Astrocyte (in vitro differentiated cells and primary cell): Measurements from ENCODE around the gene UBE2E2.

Experiments used
- CTCF ChIP-seq: IDR thresholded peaks from 2 replicates; pipeline ENCODE4 v1.5.1; 2011; ENCODE audit warnings: low read depth, mild to moderate bottlenecking, inconsistent platforms, low read length, moderate library complexity; ENCODE audit not compliant: insufficient read depth
- EZH2 ChIP-seq: IDR thresholded peaks from 2 replicates; pipeline ENCODE4 v1.6.1; 2012; ENCODE audit warnings: mild to moderate bottlenecking, low read length, inconsistent platforms; ENCODE audit not compliant: insufficient read depth

GRCh38 chr3:23258110-23258509, 55.0 kb downstream of the UBE2E2 start:
- TF ChIP-seq CTCF (no peak), EZH2 (no peak)
